Coronary artery (tissue), 2 donors: ENCODE results near the gene RNF11.
"Not testable (repeated sequence)": the region's sequence is repeated elsewhere in the genome, so short reads cannot be mapped to it uniquely, and the experiment has no call there.

Experiments used
- DNase-seq: peaks from one replicate; pipeline ENCODE4 v3.0.0-alpha.2; 2017; ENCODE audit warnings: low spot score
- H3K27ac ChIP-seq, 2 donors: fragments of 200-600 bp; sonication (generic); one replicate each; pipeline ENCODE4 v1.5.1; 2016 to 2019
- H3K4me3 ChIP-seq: fragments of 200-600 bp; sonication (generic); 2 replicates; pipeline ENCODE4 v1.5.1; 2016; ENCODE audit warnings: mild to moderate bottlenecking, moderate library complexity
- TF ChIP-seq, protein P1 (sequence below): fragments of 200-600 bp; sonication (generic); IDR thresholded peaks from one replicate; pipeline ENCODE4 v1.5.1; 2019; ENCODE audit warnings: antibody characterized with exemption

RNF11 gene

DNA sequence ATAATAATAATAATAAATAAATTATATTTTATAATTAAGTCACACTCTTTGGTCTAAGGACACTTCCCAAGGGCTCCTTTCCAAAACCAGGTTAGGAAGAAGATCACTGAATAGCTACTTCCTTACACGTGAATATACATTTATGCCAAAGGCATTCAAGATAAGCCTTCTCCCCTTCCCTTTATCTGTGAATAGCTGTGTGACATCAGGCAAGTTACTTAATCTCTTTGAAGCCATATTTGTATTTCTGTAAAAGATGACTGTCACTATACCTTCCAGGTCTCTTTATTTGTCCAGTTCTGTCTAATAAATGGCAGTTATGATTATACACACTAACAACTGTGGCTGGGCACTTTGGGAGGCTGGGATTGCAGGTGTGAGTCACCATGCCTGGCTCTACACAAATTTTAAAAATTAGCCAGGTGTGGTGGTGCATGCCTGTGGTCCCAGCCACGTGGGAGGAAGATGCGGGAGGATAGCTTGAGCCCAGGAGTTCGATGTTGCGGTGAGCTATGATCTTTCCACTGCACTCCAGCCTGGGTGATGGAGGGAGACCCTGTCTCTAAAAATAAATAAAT lies 5.5 kb upstream of the RNF11 start:
- no peak for DNase-seq
- TF ChIP-seq, protein P1, sequence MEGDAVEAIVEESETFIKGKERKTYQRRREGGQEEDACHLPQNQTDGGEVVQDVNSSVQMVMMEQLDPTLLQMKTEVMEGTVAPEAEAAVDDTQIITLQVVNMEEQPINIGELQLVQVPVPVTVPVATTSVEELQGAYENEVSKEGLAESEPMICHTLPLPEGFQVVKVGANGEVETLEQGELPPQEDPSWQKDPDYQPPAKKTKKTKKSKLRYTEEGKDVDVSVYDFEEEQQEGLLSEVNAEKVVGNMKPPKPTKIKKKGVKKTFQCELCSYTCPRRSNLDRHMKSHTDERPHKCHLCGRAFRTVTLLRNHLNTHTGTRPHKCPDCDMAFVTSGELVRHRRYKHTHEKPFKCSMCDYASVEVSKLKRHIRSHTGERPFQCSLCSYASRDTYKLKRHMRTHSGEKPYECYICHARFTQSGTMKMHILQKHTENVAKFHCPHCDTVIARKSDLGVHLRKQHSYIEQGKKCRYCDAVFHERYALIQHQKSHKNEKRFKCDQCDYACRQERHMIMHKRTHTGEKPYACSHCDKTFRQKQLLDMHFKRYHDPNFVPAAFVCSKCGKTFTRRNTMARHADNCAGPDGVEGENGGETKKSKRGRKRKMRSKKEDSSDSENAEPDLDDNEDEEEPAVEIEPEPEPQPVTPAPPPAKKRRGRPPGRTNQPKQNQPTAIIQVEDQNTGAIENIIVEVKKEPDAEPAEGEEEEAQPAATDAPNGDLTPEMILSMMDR: no peak
- H3K4me3 ChIP-seq: no peak overlapping the region
- no peak overlapping the region for H3K27ac ChIP-seq

DNA sequence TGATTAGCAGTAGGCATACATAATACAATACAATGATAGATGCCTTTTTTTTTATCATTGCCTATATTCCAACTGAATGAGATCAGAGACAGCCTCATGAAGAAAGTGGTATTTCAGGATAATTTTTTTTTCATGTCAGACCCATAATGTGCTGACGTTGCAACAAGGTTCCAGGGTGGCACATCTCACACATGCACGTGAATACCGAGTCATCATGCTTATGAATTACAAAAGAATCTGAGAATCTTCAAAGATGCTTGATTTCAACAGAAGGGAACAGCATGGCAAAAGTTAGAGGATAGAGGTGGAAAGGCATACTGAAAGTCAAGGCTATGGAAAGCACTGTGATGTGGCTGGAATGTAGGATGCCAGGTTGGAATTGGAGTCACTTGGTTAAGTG lies 5.0 kb upstream of the RNF11 start:
- no peak overlapping the region for H3K27ac ChIP-seq
- DNase-seq: no peak

DNA sequence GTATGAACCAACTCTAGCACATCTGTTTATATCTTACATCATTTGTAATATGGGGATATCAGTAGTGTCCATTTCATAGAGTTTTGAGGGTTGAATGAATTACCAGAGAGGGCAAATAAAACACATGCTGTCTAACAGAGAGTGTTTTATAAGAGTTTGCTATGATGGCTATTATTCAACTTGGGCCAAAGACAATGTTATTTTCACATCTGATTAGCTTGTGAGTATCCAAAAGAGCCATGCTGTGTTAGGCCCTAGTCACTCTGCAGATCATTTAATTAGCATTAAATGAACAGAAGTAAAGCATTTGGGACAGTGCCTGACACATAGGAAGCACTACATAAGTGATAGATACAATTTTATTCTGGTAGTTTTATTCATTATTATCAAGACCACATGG lies 4.2 kb upstream of the RNF11 start:
- H3K4me3 ChIP-seq: no peak overlapping the region
- TF ChIP-seq, protein P1: no peak
- H3K27ac ChIP-seq: no peak overlapping the region
- DNase-seq: no peak

More for the DNA sequence above, 5.0 kb upstream of the RNF11 start:
- no peak overlapping the region for H3K4me3 ChIP-seq
- TF ChIP-seq, protein P1: no peak

DNA sequence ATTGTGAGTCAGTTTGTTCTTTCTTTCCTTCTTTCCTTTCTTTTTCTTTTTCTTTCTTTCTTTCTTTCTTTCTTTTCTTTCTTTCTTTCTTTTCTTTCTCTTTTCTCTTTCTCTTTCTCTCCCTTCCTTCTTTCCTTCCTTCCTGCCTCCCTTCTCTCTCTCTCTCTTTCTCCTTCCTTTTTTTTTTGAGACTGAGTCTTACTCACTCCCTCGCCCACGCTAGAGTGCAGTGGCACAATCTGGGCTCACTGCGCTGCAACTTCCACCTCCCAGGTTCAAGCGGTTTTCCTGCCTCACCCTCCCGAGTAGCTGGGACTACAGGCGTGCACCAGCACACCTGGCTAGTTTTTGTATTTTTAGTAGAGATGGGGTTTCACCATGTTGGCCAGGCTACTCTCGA lies 1.8 kb upstream of the RNF11 start:
- H3K27ac ChIP-seq, H3K4me3 ChIP-seq: not testable (repeated sequence)
- peak; percentile 16 for DNase-seq

DNA sequence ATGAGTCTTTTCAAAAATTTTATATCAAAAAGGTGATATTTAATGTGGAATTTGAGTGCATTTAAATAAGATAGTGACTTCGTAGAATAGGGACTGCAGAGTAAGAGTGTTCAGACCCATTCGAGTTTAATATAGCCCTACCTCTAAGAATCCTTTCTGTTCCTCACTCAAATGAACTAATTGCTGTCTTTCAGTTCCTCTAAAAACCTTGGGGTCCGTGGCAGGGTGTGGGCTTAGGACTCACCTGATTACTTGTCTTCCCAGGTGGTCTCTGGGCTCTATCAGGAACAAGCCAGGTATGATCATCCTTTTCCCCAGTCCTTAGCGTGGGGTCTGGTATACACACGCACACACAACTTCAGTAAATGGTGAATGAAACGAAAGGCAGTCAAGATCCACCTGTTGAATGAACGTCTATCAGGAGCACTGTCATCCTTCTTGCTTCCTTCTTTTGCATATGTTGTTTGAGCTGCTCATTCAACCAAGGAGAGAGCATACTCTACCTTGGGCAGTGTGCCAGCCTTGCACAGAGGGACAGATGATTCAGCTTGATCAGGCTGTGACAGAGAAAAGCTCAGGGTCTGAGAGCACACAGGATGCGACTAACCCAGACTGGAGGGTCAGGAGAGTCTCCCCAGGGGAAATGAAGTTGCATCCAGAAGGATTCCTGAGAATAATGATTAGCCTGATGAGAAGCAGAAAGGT lies 1.2 kb upstream of the RNF11 start:
- H3K4me3 ChIP-seq: peak overlapping the region; percentile 95
- peak; percentile 75 for DNase-seq
- peak overlapping the region; percentile 98 to 99 for H3K27ac ChIP-seq
- TF ChIP-seq, protein P1: no peak

DNA sequence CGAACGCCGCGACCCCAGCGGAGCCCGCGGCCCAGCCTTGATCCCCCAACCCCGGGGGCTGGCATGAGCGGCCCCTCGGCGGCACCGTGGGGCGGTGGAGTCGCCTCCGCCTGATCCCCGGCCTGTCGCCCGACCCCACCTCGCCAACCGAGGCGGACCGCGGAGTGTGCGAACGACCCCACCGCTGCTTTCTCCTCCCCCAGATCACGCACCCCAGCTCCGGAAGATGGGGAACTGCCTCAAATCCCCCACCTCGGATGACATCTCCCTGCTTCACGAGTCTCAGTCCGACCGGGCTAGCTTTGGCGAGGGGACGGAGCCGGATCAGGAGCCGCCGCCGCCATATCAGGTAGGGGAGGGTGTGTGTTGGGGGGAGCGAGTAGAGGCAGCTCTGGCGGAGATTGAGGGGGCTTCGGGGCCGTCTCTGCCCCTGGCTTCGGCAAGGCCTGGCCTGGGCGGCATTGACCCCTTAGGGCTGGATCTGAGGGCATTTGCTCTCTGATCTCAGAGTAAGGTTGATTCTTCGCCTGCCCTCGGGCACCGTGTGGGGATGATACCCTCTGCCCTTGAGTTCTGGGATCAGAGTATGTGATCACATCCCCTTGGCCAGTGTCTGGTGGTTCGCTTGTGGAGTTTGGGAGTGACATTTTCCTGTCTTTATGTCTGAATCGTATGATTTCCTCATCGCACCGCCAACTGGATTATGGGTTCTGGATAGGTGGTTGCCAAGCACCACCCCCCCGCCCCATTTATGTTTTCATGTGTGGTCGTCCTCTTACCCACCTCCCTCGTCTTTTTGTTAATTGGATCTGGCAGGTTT lies 668 bp downstream of the RNF11 start:
- TF ChIP-seq, protein P1: no peak

DNA sequence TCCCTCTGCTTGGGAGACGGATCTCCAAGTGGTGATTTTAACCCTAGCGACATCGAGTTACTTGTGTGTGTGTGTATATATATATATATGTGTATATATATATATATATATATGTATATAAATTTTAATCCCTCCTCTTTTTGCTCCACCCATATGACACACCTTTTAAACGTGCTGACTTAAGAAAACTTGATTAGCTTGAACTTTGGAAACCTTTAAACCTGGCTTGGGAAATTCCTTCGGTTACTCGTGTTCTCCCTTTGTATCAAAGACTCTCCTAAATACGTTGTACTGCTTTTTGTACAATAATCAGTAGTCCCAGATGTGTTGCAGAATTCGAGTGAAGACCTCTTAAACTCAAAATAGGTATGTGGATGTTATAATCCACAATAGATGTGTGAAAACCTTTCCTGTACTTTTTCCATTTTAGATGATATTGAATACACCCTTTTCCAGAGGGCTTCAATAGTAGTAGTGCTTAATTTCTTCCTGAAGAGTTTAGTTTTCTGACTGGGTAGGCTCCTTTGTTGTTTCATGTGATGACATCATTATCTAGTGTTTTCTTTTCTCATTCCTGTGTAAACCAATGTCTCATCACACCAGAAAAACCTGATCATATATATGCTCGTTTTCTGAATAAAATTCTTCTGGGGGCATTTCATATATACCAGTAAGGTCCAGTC lies 1.4 kb downstream of the RNF11 start:
- TF ChIP-seq, protein P1: no peak
- peak overlapping the region; percentile 95 for H3K4me3 ChIP-seq
- DNase-seq: no peak
- peak overlapping the region; percentile 98 to 99 for H3K27ac ChIP-seq

More for the DNA sequence above, 668 bp downstream of the RNF11 start:
- H3K4me3 ChIP-seq: peak overlapping the region; percentile 95
- H3K27ac ChIP-seq: peak overlapping the region; percentile 98 to 99
- DNase-seq: peak; percentile 79
